Keratinocyte (primary cell): Measurements from ENCODE around the gene OR9I1. TPM values are rescaled to one million over a fixed set of nuclear protein-coding genes. Genes with fewer than 3 reads are reported as not detected.

Experiments used
- DNase-seq: peaks from one replicate; pipeline ENCODE4 v3.0.0-alpha.2; 2011; ENCODE audit warnings: low read depth, missing footprints, low spot score
- FAIRE-seq: peaks from 2 replicates; lab custom pipeline; 2011; peaks lifted over from hg19 to GRCh38; lab: Jason Lieb, UNC
- H2AFZ ChIP-seq: 2 replicates; pipeline ENCODE4 v1.6.0; 2012; ENCODE audit warnings: low read length, control low read depth, inconsistent platforms; ENCODE audit not compliant: control insufficient read depth
- H3K27ac ChIP-seq: 2 replicates; pipeline ENCODE4 v1.5.1; 2011; ENCODE audit warnings: low read length; ENCODE audit not compliant: control insufficient read depth, insufficient read depth
- H3K27me3 ChIP-seq: 3 replicates; pipeline ENCODE4 v1.6.0; 2011; ENCODE audit warnings: low read length; ENCODE audit not compliant: control insufficient read depth, insufficient read depth; ENCODE audit errors: extremely low read depth
- H3K36me3 ChIP-seq, 2 experiments: 2 replicates in 1 of 2; 3 replicates in 1 of 2; pipeline ENCODE4 v1.5.1; 2011; ENCODE audit warnings: low read length in 2 of 2, mild to moderate bottlenecking in 1 of 2; ENCODE audit not compliant: control insufficient read depth in 2 of 2, insufficient read depth in 2 of 2; ENCODE audit errors: extremely low read depth in 1 of 2
- H3K4me1 ChIP-seq: 3 replicates; pipeline ENCODE4 v1.5.1; 2011; ENCODE audit warnings: low read length; ENCODE audit not compliant: control insufficient read depth, insufficient read depth; ENCODE audit errors: extremely low read depth
- H3K4me2 ChIP-seq: 3 replicates; pipeline ENCODE4 v1.6.0; 2011; ENCODE audit warnings: low read depth, low read length; ENCODE audit not compliant: control insufficient read depth, insufficient read depth; ENCODE audit errors: extremely low read depth
- H3K4me3 ChIP-seq, 3 experiments: fragments of 200-600 bp in 1 of 3; sonication (generic) in 1 of 3; 2 replicates in 2 of 3; 3 replicates in 1 of 3; pipeline ENCODE4 v1.5.1; 2011 to 2016; ENCODE audit warnings: low read length in 3 of 3, mild to moderate bottlenecking in 3 of 3, control low read depth in 2 of 3, inconsistent platforms in 1 of 3, low read depth in 1 of 3, mixed read lengths in 1 of 3, mixed run types in 1 of 3, moderate library complexity in 1 of 3; ENCODE audit not compliant: control insufficient read depth in 2 of 3, insufficient read depth in 2 of 3; ENCODE audit errors: extremely low read depth in 1 of 3
- H3K79me2 ChIP-seq: 2 replicates; pipeline ENCODE4 v1.6.0; 2012; ENCODE audit warnings: low read length; ENCODE audit not compliant: control insufficient read depth, insufficient read depth
- H3K9ac ChIP-seq: 3 replicates; pipeline ENCODE4 v1.6.0; 2011; ENCODE audit warnings: low read length; ENCODE audit not compliant: control insufficient read depth, insufficient read depth; ENCODE audit errors: extremely low read depth
- H3K9me1 ChIP-seq: 3 replicates; pipeline ENCODE4 v1.6.0; 2011; ENCODE audit warnings: low read length; ENCODE audit not compliant: control insufficient read depth, insufficient read depth; ENCODE audit errors: extremely low read depth
- H3K9me3 ChIP-seq: 2 replicates; pipeline ENCODE4 v1.5.1; 2012; ENCODE audit warnings: low read depth, low read length; ENCODE audit not compliant: control insufficient read depth
- H4K20me1 ChIP-seq: 3 replicates; pipeline ENCODE4 v1.6.0; 2011; ENCODE audit warnings: low read length; ENCODE audit not compliant: control insufficient read depth, insufficient read depth; ENCODE audit errors: extremely low read depth
- CTCF ChIP-seq, 3 experiments: IDR thresholded peaks in 1 of 3; conservative IDR thresholded peaks in 1 of 3; optimal IDR thresholded peaks in 1 of 3; 2 replicates in 2 of 3; 3 replicates in 1 of 3; pipeline versions ENCODE3 to v1.5.1; 2011; ENCODE audit warnings: low read length in 3 of 3, mild to moderate bottlenecking in 3 of 3, moderate library complexity in 2 of 3, control low read depth in 1 of 3, inconsistent platforms in 1 of 3; ENCODE audit not compliant: insufficient read depth in 2 of 3; ENCODE audit errors: extremely low read depth in 1 of 3
- EZH2 ChIP-seq: IDR thresholded peaks from one replicate; pipeline ENCODE4 v1.6.1; 2012; ENCODE audit warnings: inconsistent platforms, mild to moderate bottlenecking, low read length, moderate library complexity
- dilution Hi-C: fragments of 300-500 bp; cut with MboI; formaldehyde crosslinking; loops from one replicate; pipeline ENCODE4 v1.7.0; 2020; ENCODE audit warnings: low sequenced_read_pairs; ENCODE audit not compliant: extremely low pct_ligation_motif_present
- polyA plus RNA-seq, 5 experiments: library from polyadenylated mRNA; depleted of rRNA in 3 of 5; stranded (reverse) in 3 of 5; stranded (forward) in 1 of 5; unstranded in 1 of 5; fragments of >200 nt; gene quantifications; 1 replicate in 1 of 5; 2 replicates in 3 of 5; 3 replicates in 1 of 5; pipeline versions ENCODE4 v1.2.1 to v1.2.3, GENCODE V29; 2011 to 2012; ENCODE audit warnings: missing spikeins in 2 of 5, low read depth in 1 of 5, low replicate concordance in 1 of 5

The OR9I1 gene
- polyA plus RNA-seq, 1 donor (not counting 4 experiments of a cell fraction or from before 2014, with no cell fraction given) = not detected

DNA sequence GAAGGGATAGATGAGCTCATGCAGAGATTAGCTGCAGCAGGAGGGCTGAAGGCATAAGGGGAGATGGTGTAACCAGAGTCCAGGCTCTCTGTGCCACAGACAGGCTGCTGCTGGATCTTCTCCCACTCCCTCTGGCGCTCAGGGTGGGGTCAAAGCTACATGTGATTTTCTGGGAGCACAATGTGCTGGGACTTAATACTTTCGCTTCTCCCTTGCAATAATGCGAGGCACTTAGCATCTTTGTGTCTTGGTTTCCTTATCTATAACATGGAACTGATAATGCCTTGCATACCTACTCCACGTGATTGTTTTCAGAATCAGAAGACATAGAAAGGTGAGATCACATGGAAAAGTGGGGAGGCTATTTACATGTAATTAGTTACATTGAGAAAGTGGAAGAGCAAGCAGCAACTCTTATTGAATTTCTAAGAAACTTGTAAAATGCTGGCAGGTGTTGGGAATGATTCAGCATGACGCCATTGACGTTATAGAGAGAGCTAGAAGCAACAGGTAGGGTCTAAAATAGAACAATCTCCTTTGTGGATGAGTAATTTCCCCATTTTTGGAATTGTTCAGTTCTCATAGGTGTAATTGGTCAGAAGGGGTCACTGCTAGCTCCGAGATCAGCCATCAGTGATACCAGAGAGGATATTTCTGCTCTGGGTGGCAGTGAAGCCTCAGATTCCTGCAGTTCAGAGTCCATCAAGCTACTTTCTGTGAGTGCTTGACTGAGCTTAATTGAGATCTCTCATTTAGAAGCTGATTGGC lies 8.2 kb upstream of the OR9I1 start:
- peak overlapping the region in 2 of 3 experiments; percentile 11 to 38 for H3K4me3 ChIP-seq
- H2AFZ ChIP-seq = peak overlapping the region; percentile 13
- no peaks in the 10 kb centered on the region for H3K36me3 ChIP-seq
- H4K20me1 ChIP-seq = no peaks in the 10 kb centered on the region
- H3K9ac ChIP-seq = no peak overlapping the region
- no peaks in the 10 kb centered on the region for H3K27me3 ChIP-seq
- H3K9me3 ChIP-seq = no peaks in the 10 kb centered on the region
- TF ChIP-seq EZH2 (no peak), CTCF (optimal IDR thresholded peaks at IDR 0.05 in 1 of 3, IDR thresholded peaks at IDR 0.05 in 1 of 3, conservative IDR thresholded peaks at IDR 0.05 in 1 of 3; ENCODE audit: extremely low read depth in 1 of 3, insufficient read depth in 2 of 3, low read length in 3 of 3) (peak in 2 of 3 experiments; percentile 30 to 50)
- peak; percentile 58 for FAIRE-seq
- H3K79me2 ChIP-seq = no peaks in the 10 kb centered on the region
- H3K27ac ChIP-seq = no peak overlapping the region
- H3K4me1 ChIP-seq = peaks cover 13% of the 10 kb centered on the region
- dilution Hi-C loops = no loop called here
- no peaks in the 10 kb centered on the region for H3K9me1 ChIP-seq
- DNase-seq = peak; percentile 42
- peak overlapping the region; percentile 69 for H3K4me2 ChIP-seq

GRCh38 chr11:58127350-58127749 lies 2.0 kb upstream of the OR9I1 start:
- Histone ChIP-seq H4K20me1 (no peaks in the 10 kb centered on the region), H3K27me3 (no peaks in the 10 kb centered on the region), H3K9me1 (no peaks in the 10 kb centered on the region), H3K9ac (no peak overlapping the region), H3K27ac (no peak overlapping the region), H3K36me3 (no peaks in the 10 kb centered on the region), H3K4me3 (no peak overlapping the region), H3K9me3 (no peaks in the 10 kb centered on the region), H3K4me2 (no peak overlapping the region), H3K79me2 (no peaks in the 10 kb centered on the region), H3K4me1 (no peaks in the 10 kb centered on the region), H2AFZ (no peak overlapping the region)
- FAIRE-seq (no peak), DNase-seq (no peak)
- TF ChIP-seq EZH2 (no peak), CTCF (optimal IDR thresholded peaks at IDR 0.05 in 1 of 3, IDR thresholded peaks at IDR 0.05 in 1 of 3, conservative IDR thresholded peaks at IDR 0.05 in 1 of 3; ENCODE audit: extremely low read depth in 1 of 3, insufficient read depth in 2 of 3, low read length in 3 of 3) (no peak)
- dilution Hi-C loops = no loop called here
